ENCODE measurements around the gene MRPL52.

Gene MRPL52

GRCh38 chr14:22839159-22839779 is 9.6 kb downstream of the MRPL52 start:
- no peak overlapping the region for H3K4me3 Mint-ChIP-seq

GRCh38 chr14:22841311-22841710 is 11.6 kb downstream of the MRPL52 start:
- ATAC-seq (replicated peaks) (no peak), DNase-seq (no peak)
- Mint-ChIP-seq H3K4me1 (peaks cover 12 to 32% of the 10 kb centered on the region in 2 donors), H3K9me3 (no peaks in the 10 kb centered on the region), H3K36me3 (peaks cover 2 to 4% of the 10 kb centered on the region in 2 donors), H3K4me3 (no peak overlapping the region), H3K27ac (no peak overlapping the region), H3K27me3 (peaks cover 16 to 27% of the 10 kb centered on the region in 2 donors)

More at GRCh38 chr14:22839159-22839779, 9.6 kb downstream of the MRPL52 start:
- ATAC-seq (replicated peaks) (no peak), DNase-seq (no peak)
- Mint-ChIP-seq H3K27ac (peak overlapping the region; percentile 6), H3K27me3 (peaks cover 13 to 20% of the 10 kb centered on the region in 2 donors), H3K36me3 (peaks cover 8 to 21% of the 10 kb centered on the region in 2 donors), H3K9me3 (no peaks in the 10 kb centered on the region), H3K4me1 (peaks cover 15 to 33% of the 10 kb centered on the region in 2 donors)

GRCh38 chr14:22841769-22842168 is 12.1 kb downstream of the MRPL52 start:
- Mint-ChIP-seq H3K4me3 (no peak overlapping the region), H3K27ac (no peak overlapping the region), H3K27me3 (peaks cover 16 to 32% of the 10 kb centered on the region in 2 donors), H3K36me3 (peaks cover 4% of the 10 kb centered on the region in 2 donors), H3K9me3 (no peaks in the 10 kb centered on the region), H3K4me1 (peaks cover 11 to 32% of the 10 kb centered on the region in 2 donors)
- ATAC-seq (replicated peaks) (no peak), DNase-seq (no peak)

- no peak for ATAC-seq (replicated peaks)
These were observed 12.8 kb downstream of the MRPL52 start for GRCh38 chr14:22842211-22843122.

GRCh38 chr14:22843123-22843925 is 13.6 kb downstream of the MRPL52 start:
- H3K4me3 Mint-ChIP-seq = no peak overlapping the region
- ATAC-seq (replicated peaks) (no peak), DNase-seq (no peak)
- H3K9me3 Mint-ChIP-seq = no peaks in the 10 kb centered on the region
- H3K27ac Mint-ChIP-seq = no peak overlapping the region
- H3K27me3 Mint-ChIP-seq = peaks cover 12 to 32% of the 10 kb centered on the region in 2 donors
- H3K4me1 Mint-ChIP-seq = peaks cover 9 to 25% of the 10 kb centered on the region in 2 donors
- H3K36me3 Mint-ChIP-seq = peaks cover 0 to 3% of the 10 kb centered on the region in 2 donors

More at GRCh38 chr14:22842211-22843122, 12.8 kb downstream of the MRPL52 start:
- no peaks in the 10 kb centered on the region for H3K9me3 Mint-ChIP-seq
- H3K4me3 Mint-ChIP-seq = no peak overlapping the region
- peaks cover 12 to 27% of the 10 kb centered on the region in 2 donors for H3K27me3 Mint-ChIP-seq
- peaks cover 0 to 3% of the 10 kb centered on the region in 2 donors for H3K36me3 Mint-ChIP-seq
- no peak for DNase-seq
- no peak overlapping the region for H3K27ac Mint-ChIP-seq
- H3K4me1 Mint-ChIP-seq = peaks cover 8 to 25% of the 10 kb centered on the region in 2 donors

GRCh38 chr14:22844221-22845102 is 14.8 kb downstream of the MRPL52 start:
- H3K4me3 Mint-ChIP-seq = no peak overlapping the region
- no peak for ATAC-seq (replicated peaks)
- peaks cover 12 to 33% of the 10 kb centered on the region in 2 donors for H3K27me3 Mint-ChIP-seq
- H3K36me3 Mint-ChIP-seq = peaks cover 0 to 3% of the 10 kb centered on the region in 2 donors
- no peak overlapping the region for H3K27ac Mint-ChIP-seq
- H3K4me1 Mint-ChIP-seq = peaks cover 12 to 23% of the 10 kb centered on the region in 2 donors
- H3K9me3 Mint-ChIP-seq = no peaks in the 10 kb centered on the region
- no peak for DNase-seq

GRCh38 chr14:22845103-22845394 is 15.4 kb downstream of the MRPL52 start:
- H3K9me3 Mint-ChIP-seq = no peaks in the 10 kb centered on the region
- peaks cover 12 to 33% of the 10 kb centered on the region in 2 donors for H3K27me3 Mint-ChIP-seq
- H3K4me1 Mint-ChIP-seq = peaks cover 12 to 23% of the 10 kb centered on the region in 2 donors
- no peak for ATAC-seq (replicated peaks)
- H3K36me3 Mint-ChIP-seq = peaks cover 0 to 3% of the 10 kb centered on the region in 2 donors
- no peak overlapping the region for H3K27ac Mint-ChIP-seq
- no peak overlapping the region for H3K4me3 Mint-ChIP-seq
- no peak for DNase-seq

- DNase-seq (no peak), ATAC-seq (replicated peaks) (no peak)
- Mint-ChIP-seq H3K27me3 (peaks cover 12 to 33% of the 10 kb centered on the region in 2 donors), H3K27ac (peak overlapping the region; percentile 37), H3K36me3 (peaks cover 0 to 3% of the 10 kb centered on the region in 2 donors), H3K4me3 (no peak overlapping the region), H3K4me1 (peaks cover 12 to 23% of the 10 kb centered on the region in 2 donors), H3K9me3 (no peaks in the 10 kb centered on the region)
These were observed 16.3 kb downstream of the MRPL52 start for GRCh38 chr14:22845821-22846625.

GRCh38 chr14:22846811-22847307 is 17.2 kb downstream of the MRPL52 start:
- ATAC-seq (replicated peaks) = no peak
- Mint-ChIP-seq H3K9me3 (no peaks in the 10 kb centered on the region), H3K4me3 (no peak overlapping the region), H3K36me3 (peaks cover 0 to 3% of the 10 kb centered on the region in 2 donors), H3K4me1 (peaks cover 12 to 23% of the 10 kb centered on the region in 2 donors), H3K27me3 (peaks cover 12 to 33% of the 10 kb centered on the region in 2 donors), H3K27ac (peak overlapping the region; percentile 37)
- no peak for DNase-seq

- no peak for DNase-seq
- no peak for ATAC-seq (replicated peaks)
- Mint-ChIP-seq H3K27ac (no peak overlapping the region), H3K9me3 (no peaks in the 10 kb centered on the region), H3K4me3 (no peak overlapping the region), H3K4me1 (peaks cover 14 to 26% of the 10 kb centered on the region in 2 donors), H3K36me3 (peaks cover 0 to 3% of the 10 kb centered on the region in 2 donors), H3K27me3 (peaks cover 12 to 33% of the 10 kb centered on the region in 2 donors)
These were observed 18.1 kb downstream of the MRPL52 start for GRCh38 chr14:22847661-22848341.

- Mint-ChIP-seq H3K27ac (no peak overlapping the region), H3K9me3 (no peaks in the 10 kb centered on the region), H3K4me1 (peaks cover 18 to 32% of the 10 kb centered on the region in 2 donors), H3K27me3 (peaks cover 9 to 33% of the 10 kb centered on the region in 2 donors), H3K4me3 (peak overlapping the region in 1 of 2 donors; percentile 19), H3K36me3 (peaks cover 0 to 3% of the 10 kb centered on the region in 2 donors)
- ATAC-seq (replicated peaks) = no peak
- DNase-seq = no peak
These were observed 18.9 kb downstream of the MRPL52 start for GRCh38 chr14:22848351-22849164.

All from stimulated activated naive B cell treated with anti-CD40 and anti-IgM and Interleukin-4, amounts not matched to agents 10 μg/mL and 1 μg/mL and 100 μg/mL, for 72 hours (primary cell).